Measurements from ENCODE around the gene FAM222A.

DNA sequence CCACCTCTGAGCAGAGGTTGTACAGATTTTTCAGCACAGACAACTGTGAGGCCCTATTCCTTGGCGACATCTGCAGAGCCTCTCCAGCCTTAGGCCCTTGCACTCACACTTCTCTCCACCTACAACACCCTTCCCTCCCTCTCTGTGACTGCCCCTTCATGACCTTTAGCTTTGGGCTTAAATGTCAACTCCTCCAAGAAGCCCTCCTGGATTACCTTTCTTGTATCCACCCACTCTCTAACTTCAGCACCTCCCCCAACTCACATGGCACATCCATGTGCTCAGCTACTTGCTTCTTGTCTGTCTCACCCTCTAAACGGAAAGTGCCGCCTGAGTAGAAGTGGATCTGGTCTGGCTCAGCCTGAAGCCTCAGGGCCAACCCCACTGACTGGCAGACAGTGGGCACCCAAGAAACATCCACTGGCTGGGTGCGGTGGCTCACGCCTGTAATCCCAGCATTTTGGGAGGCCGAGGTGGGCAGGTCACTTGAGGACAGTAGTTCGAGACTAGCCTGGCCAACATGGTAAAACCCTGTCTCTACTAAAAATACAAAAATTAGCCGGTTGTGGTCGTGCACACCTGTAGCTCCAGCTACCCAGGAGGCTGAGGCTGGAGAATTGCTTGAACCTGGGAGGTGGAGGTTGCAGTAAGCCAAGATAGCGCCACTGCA is 97.5 kb downstream of the FAM222A start:
- TF ChIP-seq CTCF (IDR thresholded peaks at IDR 0.05) (no peak), POLR2A (IDR thresholded peaks at IDR 0.05) (no peak)

Data from gastroesophageal sphincter (tissue), 3 donors.